ENCODE data around the gene SAMD8. TPM values are rescaled to one million over a fixed set of nuclear protein-coding genes. Genes with fewer than 3 reads are reported as not detected.
A peak's percentile ranks its signal among the peaks of the same experiment; 100 is the strongest.

SAMD8 gene
- total and polyA plus RNA-seq, 10 of the 15 experiments (the other 5 are each of a cell fraction or from before 2014, with no cell fraction given): 2.8 to 26.0 (median 9.3) TPM

GRCh38 chr10:75209086-75209920, 97.8 kb downstream of the SAMD8 start:
- Histone ChIP-seq H3K27ac (ENCODE audit: control insufficient read depth, insufficient read depth) (peak overlapping the region; percentile 98), H3K36me3 (ENCODE audit: control insufficient read depth in 2 of 2, insufficient read depth in 2 of 2, low read length in 1 of 2) (peaks cover 0 to 9% of the 10 kb centered on the region in 2 experiments; a peak in 2 of 4 replicates), H4K20me1 (ENCODE audit: control insufficient read depth, insufficient read depth) (no peaks in the 10 kb centered on the region), H3K27me3 (replicated peaks in 1 of 2; ENCODE audit: control insufficient read depth in 2 of 2, insufficient read depth in 2 of 2, low read length in 1 of 2) (no peaks in the 10 kb centered on the region), H3K9me3 (replicated peaks; ENCODE audit: control insufficient read depth, insufficient read depth, low read length) (no peaks in the 10 kb centered on the region), H3K4me2 (ENCODE audit: control insufficient read depth, insufficient read depth) (peak overlapping the region; percentile 92), H3K4me1 (ENCODE audit: control insufficient read depth, insufficient read depth, low read length) (0 out of 2 replicates have a peak, but pooled peaks cover 4% of the 10 kb centered on the region), H3K9ac (ENCODE audit: control insufficient read depth, insufficient read depth, low read length) (peak overlapping the region; percentile 88), H2AFZ (ENCODE audit: control insufficient read depth, low read depth, low read length) (peak overlapping the region; percentile 95), H3K4me3 (peak overlapping the region; percentile 70), H3K79me2 (ENCODE audit: control insufficient read depth, insufficient read depth, low read length) (peaks cover 36% of the 10 kb centered on the region)
- DNase-seq (ENCODE audit: low read depth, low spot score) (no peak), FAIRE-seq (no peak), ATAC-seq (no peak)
- RAD21 ChIA-PET (ENCODE audit: unreplicated experiment): interaction anchor here (0.7 to 3.3 kb wide), 6 partner anchors 10 to 42 kb away, joined by 3 to 14 read pairs (median 8); partner anchors contain the start of gene COMTD1
- no peak for TF ChIP-seq NFXL1 (IDR thresholded peaks at IDR 0.05; ENCODE audit: borderline replicate concordance)
- no peak for TF ChIP-seq NR2C1 (IDR thresholded peaks at IDR 0.05)
- TF ChIP-seq KAT2A (conservative IDR thresholded peaks at IDR 0.05; ENCODE audit: control insufficient read depth, low read depth, low read length): no peak
- TF ChIP-seq STAT1 (conservative IDR thresholded peaks at IDR 0.05): no peak
- no peak for TF ChIP-seq USF1 (IDR thresholded peaks at IDR 0.05; ENCODE audit: borderline replicate concordance, extremely low read length, insufficient read depth, low read depth, low read length)
- TF ChIP-seq YY1 (IDR thresholded peaks at IDR 0.05; ENCODE audit: low read depth, low read length): 0 out of 2 replicates have a peak, but pooled peaks have one; percentile 12
- no peak for TF ChIP-seq TCF12 (IDR thresholded peaks at IDR 0.05; ENCODE audit: low read depth, low read length)
- TF ChIP-seq ZBTB40 (IDR thresholded peaks at IDR 0.05; ENCODE audit: borderline replicate concordance): 0 out of 2 replicates have a peak, but pooled peaks have one; percentile 36
- no peak for TF ChIP-seq EGR1 (IDR thresholded peaks at IDR 0.05; ENCODE audit: borderline replicate concordance in 1 of 2, low read depth in 2 of 2, low read length in 2 of 2)
- TF ChIP-seq ZNF592 (IDR thresholded peaks at IDR 0.05): peak; percentile 90
- TF ChIP-seq RELA (IDR thresholded peaks at IDR 0.05; ENCODE audit: borderline replicate concordance, partially characterized antibody): no peak
- POLR2A ChIA-PET: interaction anchor here (0.6 to 3.0 kb wide), 14 partner anchors 9 to 1381 kb away, joined by 3 to 26 read pairs (median 5); partner anchors contain the start of genes COMTD1 and SAMD8
- BruUV-seq (replicated peaks): no TSS peak
- in situ Hi-C loops (cut with MboI): no loop called here
- CTCF ChIA-PET: interaction anchor here (0.9 to 4.3 kb wide), 6 partner anchors 15 to 27 kb away, joined by 4 to 41 read pairs (median 20); partner anchors contain the start of gene COMTD1
- SMC1A ChIA-PET (ENCODE audit: uncharacterized antibody, unreplicated experiment): interaction anchor here (0.7 to 2.9 kb wide), 8 partner anchors 21 to 98 kb away, joined by 3 to 18 read pairs (median 3); partner anchors contain the start of genes COMTD1 and SAMD8
- intact Hi-C loops (cut with micrococcal nuclease; ENCODE audit: unreplicated experiment): no loop called here
- 66% methylated on average over 9 of the region's 16 CpGs for WGBS (ENCODE audit: insufficient coverage, insufficient replicate concordance, low lambda C conversion rate, missing lambda C conversion rate)

Measured in GM12878 (cell line).